Tibial artery (tissue), 4 donors: ENCODE data around the gene CHD9.
A peak's percentile ranks its signal among the peaks of the same experiment; 100 is the strongest.

Experiments
- DNase-seq, 2 donors: peaks; one replicate each; pipeline ENCODE4 v3.0.0-alpha.2; 2019
- H3K27ac ChIP-seq, 2 donors: fragments of 200-600 bp; sonication (generic) in 1 of 2; 1 replicate in 1 of 2; 2 replicates in 1 of 2; pipeline ENCODE4 v1.5.1; 2018 to 2019; ENCODE audit warnings: mild to moderate bottlenecking in 1 of 2
- H3K27me3 ChIP-seq, 2 donors: fragments of 200-600 bp; sonication (generic) in 1 of 2; one replicate each; pipeline versions ENCODE4 v1.5.1 to v1.6.0; 2016 to 2019
- H3K36me3 ChIP-seq, 3 donors: fragments of 200-600 bp; sonication (generic) in 2 of 3; one replicate each; pipeline ENCODE4 v1.5.1; 2016 to 2019; ENCODE audit warnings: mild to moderate bottlenecking in 2 of 3
- H3K4me1 ChIP-seq, 4 donors: fragments of 200-600 bp; sonication (generic) in 2 of 4; 1 replicate in 3 of 4; 2 replicates in 1 of 4; pipeline ENCODE4 v1.5.1; 2016 to 2019
- H3K4me3 ChIP-seq, 2 donors: fragments of 200-600 bp; sonication (generic) in 1 of 2; 1 replicate in 1 of 2; 2 replicates in 1 of 2; pipeline ENCODE4 v1.5.1; 2018 to 2019; ENCODE audit warnings: mild to moderate bottlenecking in 2 of 2
- H3K9me3 ChIP-seq, 3 donors: fragments of 200-600 bp; sonication (generic) in 1 of 3; one replicate each; pipeline ENCODE4 v1.5.1; 2016 to 2019
- intact Hi-C: fragments of 100-400 bp; cut with DNase I; formaldehyde crosslinking; loops from one replicate; pipeline ENCODE4 v1.15.0; 2023; ENCODE audit warnings: low total_unique reads
- TF ChIP-seq, protein P1 (sequence below), 2 experiments: fragments of 200-600 bp in 1 of 2; fragments of 450-650 bp in 1 of 2; IDR thresholded peaks; one replicate each; pipeline ENCODE4 v1.5.1; 2017 to 2019; ENCODE audit warnings: antibody characterized with exemption in 2 of 2, mild to moderate bottlenecking in 1 of 2, moderate library complexity in 1 of 2

CHD9 gene

DNA sequence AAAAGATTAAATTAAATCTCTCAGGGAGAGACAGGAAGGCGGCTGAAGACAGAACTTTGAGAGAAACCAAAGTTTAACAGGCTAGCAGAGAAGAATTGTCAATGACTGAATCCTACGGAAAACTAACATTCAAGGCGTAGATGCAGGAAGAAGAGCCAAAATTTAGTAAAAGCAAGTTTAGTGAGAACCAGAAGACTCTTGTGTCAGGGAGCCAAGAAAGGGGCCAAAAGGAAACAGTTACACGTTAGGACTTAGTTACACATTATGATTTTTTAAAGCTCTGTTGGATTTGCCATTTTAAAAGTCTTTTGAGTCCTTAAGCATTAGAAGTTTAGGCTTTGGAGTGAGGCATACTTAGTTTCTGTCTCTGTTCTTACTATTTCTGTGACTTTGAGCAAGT lies 164.6 kb downstream of the CHD9 start:
- Histone ChIP-seq H3K36me3 (peaks cover 0 to 10% (median 0%) of the 10 kb centered on the region in 3 donors), H3K4me1 (peaks cover 0 to 66% (median 19%) of the 10 kb centered on the region in 4 donors), H3K27me3 (no peaks in the 10 kb centered on the region), H3K27ac (peak overlapping the region; percentile 26 to 36), H3K9me3 (no peaks in the 10 kb centered on the region), H3K4me3 (no peak overlapping the region)
- DNase-seq = no peak
- intact Hi-C loops = no loop called here
- TF ChIP-seq, protein P1, sequence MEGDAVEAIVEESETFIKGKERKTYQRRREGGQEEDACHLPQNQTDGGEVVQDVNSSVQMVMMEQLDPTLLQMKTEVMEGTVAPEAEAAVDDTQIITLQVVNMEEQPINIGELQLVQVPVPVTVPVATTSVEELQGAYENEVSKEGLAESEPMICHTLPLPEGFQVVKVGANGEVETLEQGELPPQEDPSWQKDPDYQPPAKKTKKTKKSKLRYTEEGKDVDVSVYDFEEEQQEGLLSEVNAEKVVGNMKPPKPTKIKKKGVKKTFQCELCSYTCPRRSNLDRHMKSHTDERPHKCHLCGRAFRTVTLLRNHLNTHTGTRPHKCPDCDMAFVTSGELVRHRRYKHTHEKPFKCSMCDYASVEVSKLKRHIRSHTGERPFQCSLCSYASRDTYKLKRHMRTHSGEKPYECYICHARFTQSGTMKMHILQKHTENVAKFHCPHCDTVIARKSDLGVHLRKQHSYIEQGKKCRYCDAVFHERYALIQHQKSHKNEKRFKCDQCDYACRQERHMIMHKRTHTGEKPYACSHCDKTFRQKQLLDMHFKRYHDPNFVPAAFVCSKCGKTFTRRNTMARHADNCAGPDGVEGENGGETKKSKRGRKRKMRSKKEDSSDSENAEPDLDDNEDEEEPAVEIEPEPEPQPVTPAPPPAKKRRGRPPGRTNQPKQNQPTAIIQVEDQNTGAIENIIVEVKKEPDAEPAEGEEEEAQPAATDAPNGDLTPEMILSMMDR (IDR thresholded peaks at IDR 0.05) = no peak

DNA sequence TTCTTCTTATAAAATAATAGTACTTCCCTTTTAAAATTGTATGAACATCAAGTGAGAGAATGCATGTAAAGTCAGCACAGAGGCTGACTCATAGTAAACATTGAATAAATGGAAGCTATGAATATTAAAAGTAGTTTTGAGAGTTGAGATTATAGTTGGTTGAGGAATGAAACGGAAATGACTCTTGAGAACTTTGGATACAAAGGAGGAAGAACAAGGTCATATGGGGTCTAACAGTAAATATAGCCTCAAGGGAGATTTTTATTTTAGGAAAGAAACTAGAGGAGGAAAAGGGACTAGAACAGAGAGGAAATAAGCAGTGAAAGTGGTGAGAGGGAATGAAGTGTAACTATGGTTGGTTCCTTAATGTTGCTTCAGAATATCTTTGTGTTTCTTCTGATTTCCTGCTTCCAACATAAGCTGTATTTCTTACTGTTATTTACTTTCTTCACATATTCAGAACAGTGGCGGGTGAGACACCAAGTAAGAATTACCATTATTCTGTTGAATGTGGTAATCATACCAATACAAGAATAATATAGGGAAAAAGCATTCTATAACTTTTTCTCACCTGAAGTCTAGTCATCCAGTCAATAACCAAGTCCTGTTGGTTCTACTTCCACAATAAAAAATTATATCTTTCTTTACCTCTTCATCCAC lies 165.1 kb downstream of the CHD9 start:
- no peaks in the 10 kb centered on the region for H3K27me3 ChIP-seq
- H3K9me3 ChIP-seq = no peaks in the 10 kb centered on the region
- TF ChIP-seq, protein P1 (IDR thresholded peaks at IDR 0.05) = no peak
- peak overlapping the region; percentile 26 to 36 for H3K27ac ChIP-seq
- intact Hi-C loops = no loop called here
- H3K4me1 ChIP-seq = peaks cover 0 to 67% (median 20%) of the 10 kb centered on the region in 4 donors
- H3K4me3 ChIP-seq = no peak overlapping the region
- no peak for DNase-seq
- H3K36me3 ChIP-seq = peaks cover 0 to 10% (median 0%) of the 10 kb centered on the region in 3 donors

DNA sequence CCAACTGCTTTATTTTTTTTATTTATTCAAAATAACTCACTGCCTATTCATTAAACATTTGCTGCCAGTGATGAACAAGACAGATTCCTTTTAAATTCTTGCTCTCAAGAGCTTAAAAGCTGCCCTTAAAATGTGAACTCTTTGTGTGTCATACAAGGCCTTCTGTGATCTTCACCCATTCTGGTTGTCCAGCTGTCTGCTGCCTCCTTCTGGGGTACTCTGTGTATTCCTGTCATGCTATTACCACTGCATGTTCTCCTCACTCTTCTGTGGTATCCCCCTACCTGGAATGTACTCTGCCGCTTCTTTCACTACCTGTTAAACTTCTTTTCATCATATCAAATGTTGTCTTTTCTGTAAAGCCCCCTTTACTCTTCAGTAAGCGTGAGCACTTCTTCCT lies 165.8 kb downstream of the CHD9 start:
- intact Hi-C loops = no loop called here
- TF ChIP-seq, protein P1 (IDR thresholded peaks at IDR 0.05) = peak in 1 of 2 experiments; percentile 10
- H3K27ac ChIP-seq = peak overlapping the region in 1 of 2 donors; percentile 26

DNA sequence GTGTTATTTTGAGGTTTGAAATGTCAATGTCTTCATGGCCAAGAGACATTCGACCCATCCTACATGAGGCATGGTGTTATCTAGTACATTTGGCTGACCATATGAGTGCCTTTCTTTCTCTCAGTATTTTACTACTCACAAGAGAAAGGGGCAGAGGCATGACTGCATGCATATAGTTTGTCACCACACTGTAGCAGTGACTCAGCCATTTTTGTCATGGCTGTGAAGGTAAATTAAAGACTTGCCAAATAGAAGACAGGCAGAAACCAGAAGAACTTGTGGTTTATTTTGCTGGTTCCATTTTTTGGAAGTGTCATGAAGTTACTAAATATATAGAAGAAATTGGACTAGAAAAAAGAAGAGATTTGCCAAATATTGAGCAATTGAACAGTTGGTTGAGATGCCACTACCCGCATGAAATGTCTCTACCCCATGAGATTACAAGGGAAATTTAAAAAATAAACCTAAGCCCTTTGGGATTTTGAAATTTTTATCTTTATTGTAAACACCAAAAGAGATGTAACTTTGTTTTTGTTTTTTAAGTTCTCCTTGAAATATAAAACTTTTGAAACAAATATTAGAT lies 170.3 kb downstream of the CHD9 start:
- Histone ChIP-seq H3K36me3 (peaks cover 35 to 46% (median 37%) of the 10 kb centered on the region in 3 donors), H3K4me1 (peaks cover 0 to 33% (median 14%) of the 10 kb centered on the region in 4 donors), H3K27ac (no peak overlapping the region), H3K27me3 (no peaks in the 10 kb centered on the region), H3K4me3 (no peak overlapping the region), H3K9me3 (no peaks in the 10 kb centered on the region)
- intact Hi-C loops = loop anchor here (2.0 kb wide), 1 partner anchor 178 kb away; no protein-coding TSS in a partner anchor
- DNase-seq = no peak
- TF ChIP-seq, protein P1 (IDR thresholded peaks at IDR 0.05) = no peak

More for the DNA sequence above, 165.8 kb downstream of the CHD9 start:
- no peak overlapping the region for H3K4me3 ChIP-seq
- DNase-seq = no peak
- no peaks in the 10 kb centered on the region for H3K9me3 ChIP-seq
- peaks cover 0 to 65% (median 21%) of the 10 kb centered on the region in 4 donors for H3K4me1 ChIP-seq
- H3K27me3 ChIP-seq = no peaks in the 10 kb centered on the region
- peaks cover 0 to 10% (median 0%) of the 10 kb centered on the region in 3 donors for H3K36me3 ChIP-seq

DNA sequence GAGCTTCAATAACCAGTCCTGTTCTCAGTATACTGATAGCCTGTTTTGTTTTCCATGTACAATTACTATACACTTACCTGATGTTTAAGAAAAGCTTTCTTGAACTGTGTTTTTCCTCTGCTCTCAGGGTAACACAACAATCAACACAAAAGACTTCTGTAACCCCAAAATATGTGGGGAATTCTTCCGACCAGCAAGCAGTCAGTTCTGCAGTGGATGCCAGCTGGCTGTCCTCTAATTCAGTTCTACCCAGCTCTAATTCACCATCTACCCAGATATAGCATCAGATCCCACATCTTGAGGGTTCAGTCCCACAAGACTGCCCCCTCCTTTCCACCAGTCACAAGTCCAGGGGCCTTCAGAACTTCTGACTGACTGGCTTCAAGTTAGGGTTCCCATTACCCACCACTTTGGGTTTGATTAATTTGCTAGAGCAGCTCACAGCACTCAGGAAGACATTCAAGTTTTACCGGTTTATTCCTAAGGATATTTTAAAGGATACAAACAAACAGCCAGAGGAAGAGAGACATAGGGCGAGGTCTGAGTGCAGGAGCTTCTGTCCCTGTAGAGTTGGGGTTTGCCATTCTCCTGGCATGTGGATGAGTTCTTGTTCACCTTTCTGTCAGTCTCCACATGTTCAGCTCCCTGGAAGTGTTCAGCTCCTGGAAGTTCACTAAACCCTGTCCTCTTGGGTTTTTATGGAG lies 178.2 kb downstream of the CHD9 start:
- H3K4me1 ChIP-seq = no peaks in the 10 kb centered on the region
- no peaks in the 10 kb centered on the region for H3K27me3 ChIP-seq
- TF ChIP-seq, protein P1 (IDR thresholded peaks at IDR 0.05) = no peak
- H3K4me3 ChIP-seq = no peak overlapping the region
- H3K9me3 ChIP-seq = no peaks in the 10 kb centered on the region
- DNase-seq = no peak
- H3K27ac ChIP-seq = no peak overlapping the region
- H3K36me3 ChIP-seq = peaks cover 62 to 98% (median 68%) of the 10 kb centered on the region in 3 donors
- intact Hi-C loops = no loop called here
